Airway epithelial cell (primary cell): Measurements from ENCODE around the gene CELF1. TPM values are rescaled to one million over a fixed set of nuclear protein-coding genes. Genes with fewer than 3 reads are reported as not detected.

Experiments used
- total RNA-seq: library from RNA; depleted of rRNA; stranded (reverse); fragments of >200 nt; gene quantifications from 2 replicates; pipeline ENCODE4 v1.2.3, GENCODE V29; 2015

CELF1 gene
- 41.8 and 52.2 TPM in 2 replicates for total RNA-seq

DNA sequence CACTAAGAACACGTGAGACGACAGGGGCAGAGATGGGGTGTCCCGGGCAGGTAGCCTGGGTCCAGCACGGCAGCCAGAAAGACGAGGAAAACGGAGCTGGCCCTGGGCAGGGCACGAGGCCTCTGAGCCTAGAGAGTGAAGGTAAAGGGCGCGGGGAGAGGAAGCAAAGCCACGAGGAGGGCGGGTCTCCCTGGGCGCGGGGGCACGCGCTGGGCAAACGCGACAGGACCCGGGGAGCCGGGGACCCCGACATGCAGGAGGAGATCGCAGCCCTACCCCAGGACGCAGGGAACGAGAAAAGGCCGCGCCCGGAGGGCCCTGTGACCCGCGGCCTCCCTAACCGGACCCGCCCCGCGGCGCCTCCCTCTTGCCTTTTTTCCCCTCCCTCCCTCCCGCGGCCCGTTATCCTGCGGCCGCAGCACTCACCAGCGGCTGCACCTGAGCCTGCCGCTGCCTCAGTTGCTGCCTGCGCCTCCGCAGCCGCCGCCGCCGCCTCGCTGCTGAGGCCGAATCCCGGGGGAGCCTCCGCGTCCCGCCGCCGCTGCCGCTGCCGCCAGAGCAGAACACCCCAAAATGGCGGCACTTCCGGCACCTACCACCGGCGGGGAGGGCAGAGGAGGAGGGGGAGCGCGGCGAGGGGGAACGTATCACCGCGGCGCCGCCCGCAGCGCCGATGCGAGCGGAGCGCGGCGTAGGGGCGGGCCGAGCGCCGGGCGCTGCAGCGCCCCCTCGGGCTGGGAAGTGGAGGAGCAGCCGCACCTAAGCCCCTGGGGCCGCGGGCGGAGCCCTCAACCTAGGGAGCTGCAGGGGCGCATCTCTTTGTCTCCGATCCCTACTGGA lies at the start of gene CELF1:
CELF1 (minus strand) TSS at position 567 of the 840 bp plus-strand sequence. CDS start 53,609 bp downstream, outside the sequence.

DNA sequence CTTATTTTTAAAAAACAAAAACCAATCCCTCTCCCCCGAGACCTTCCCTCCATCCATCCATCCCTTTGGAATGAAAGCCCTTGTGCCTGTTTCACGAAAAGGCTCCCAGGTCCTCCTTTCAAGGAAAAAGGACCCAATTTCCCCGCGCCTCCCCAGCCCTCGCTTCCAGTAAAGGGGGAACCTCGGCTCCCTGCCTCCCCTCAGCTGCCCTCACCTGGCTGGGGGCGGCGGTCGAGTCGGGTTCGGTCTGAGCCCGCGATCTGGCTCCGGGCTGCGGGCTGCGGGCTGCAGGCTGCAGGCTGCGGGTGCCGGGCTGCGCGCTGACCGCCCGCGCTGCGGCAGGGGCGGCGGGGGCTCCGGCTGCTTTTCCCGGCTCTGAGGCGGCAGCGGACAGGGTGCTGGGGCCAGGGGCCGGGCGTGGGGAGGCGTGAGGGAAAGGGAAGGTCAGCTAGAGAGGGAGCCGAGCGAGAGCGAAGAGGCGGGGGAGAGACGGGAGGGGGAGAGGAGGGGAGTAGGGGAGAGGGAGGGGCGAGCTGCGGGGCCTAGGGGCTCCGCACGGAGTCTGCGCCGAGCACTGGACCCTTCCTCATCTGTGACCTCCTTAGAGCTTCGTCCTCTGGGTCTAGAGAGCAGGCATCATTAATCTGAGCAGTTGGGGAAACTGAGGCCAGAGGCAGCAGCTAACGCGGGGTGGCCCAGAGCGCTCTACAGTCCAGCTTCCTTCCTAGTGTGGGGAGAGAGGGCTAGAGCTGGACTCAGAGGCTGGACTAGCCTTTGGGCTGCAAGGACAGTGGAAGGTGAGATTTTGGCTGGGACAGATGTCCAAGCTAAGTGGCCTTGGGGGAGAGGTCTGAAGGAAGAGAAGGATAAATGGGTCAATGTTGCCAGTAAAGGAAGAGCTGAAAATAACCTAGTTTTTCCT lies 41.3 kb upstream of the CELF1 start, which contains the start of gene C1QTNF4:
C1QTNF4 (minus strand) TSS at position 478 of the 922 bp plus-strand sequence. CDS start 3,601 bp downstream, outside the sequence.

DNA sequence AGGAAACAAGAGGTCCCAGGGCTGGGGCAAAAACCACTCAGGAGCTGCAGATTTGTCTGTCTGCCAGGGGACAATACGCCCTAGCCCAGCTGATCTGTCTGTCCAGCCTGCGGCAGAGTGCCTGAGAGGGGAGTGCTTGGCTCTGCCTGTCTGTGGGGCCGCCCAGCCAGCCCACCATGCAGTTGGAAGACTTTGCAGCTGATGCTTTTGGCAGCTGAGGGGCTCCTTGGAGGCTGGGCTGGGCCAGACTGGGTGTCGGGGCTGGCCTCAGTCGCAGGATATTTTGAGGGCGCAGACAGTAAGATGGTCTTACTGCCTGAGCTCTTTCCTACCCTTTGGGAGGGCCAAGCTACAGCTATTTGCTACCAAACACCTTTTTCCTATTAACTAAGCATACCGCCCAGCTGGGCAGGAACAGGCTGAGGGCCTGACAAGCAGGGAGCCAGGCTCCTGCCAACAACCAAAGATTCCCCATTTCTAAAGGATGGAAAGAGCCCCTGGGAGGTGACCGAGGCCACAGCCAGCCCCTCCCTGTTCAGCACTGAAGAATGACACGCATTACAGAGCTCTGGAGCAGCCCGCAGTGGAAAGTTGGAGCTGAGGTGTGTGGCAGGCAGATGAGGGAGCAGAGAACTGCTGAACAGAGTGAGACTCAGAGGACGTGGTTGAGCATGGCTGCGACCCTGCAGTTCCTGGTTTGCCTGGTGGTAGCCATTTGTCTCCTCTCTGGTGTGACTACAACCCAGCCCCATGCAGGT lies 33.3 kb upstream of the CELF1 start, which contains the start of gene FAM180B:
FAM180B (plus strand) TSS at position 581 of the 758 bp plus-strand sequence; CDS start at position 672, 91 bp downstream.

DNA sequence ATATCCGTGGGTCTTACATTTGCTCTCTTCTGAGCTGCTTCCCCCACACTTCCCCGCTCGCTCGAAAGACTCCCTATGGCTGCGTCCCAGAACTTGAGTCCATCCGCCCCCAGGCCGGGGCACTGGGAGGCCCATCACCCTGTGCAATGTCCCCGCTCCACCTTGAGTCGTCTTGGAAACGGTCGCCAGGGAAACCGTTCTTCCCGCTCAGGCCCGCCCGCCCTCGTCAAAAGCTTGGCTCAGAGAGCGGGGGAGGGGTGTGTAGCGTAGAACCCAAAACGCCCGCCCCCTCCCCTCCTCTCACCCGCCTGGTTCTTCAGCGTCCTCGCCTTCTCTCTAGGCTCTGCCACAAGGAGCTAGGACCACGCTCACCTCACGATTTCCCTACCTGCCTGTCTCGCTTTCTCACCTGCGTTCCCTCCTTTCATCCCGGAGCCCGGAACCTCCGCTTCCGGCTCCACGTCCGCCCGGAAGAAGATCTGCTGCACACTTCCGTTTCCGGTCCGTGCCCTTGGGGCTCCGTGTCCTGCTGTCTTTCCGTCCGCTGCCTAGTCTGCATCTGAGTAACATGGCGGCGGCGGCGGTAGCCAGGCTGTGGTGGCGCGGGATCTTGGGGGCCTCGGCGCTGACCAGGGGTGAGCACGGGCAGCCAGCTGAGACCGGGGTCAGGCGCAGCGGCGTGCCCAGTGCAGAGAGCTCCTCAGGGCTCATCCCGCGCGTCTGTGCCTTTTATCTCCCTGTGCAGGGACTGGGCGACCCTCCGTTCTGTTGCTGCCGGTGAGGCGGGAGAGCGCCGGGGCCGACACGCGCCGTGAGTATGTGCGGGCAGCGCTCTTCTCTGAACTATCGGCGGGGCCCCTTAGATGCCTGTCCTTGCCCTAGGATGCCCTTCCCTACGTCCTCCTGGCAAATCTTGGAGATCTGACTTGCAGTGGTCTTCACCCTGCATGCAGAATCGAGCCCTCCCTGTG lies 25.9 kb upstream of the CELF1 start, which contains the start of the genes KBTBD4 and NDUFS3:
KBTBD4 (minus strand) TSS at position 447 of the 971 bp plus-strand sequence; CDS start at position 428, 19 bp downstream.
NDUFS3 (plus strand) TSS at position 551 of the 971 bp plus-strand sequence; CDS start at position 569, 18 bp downstream.

DNA sequence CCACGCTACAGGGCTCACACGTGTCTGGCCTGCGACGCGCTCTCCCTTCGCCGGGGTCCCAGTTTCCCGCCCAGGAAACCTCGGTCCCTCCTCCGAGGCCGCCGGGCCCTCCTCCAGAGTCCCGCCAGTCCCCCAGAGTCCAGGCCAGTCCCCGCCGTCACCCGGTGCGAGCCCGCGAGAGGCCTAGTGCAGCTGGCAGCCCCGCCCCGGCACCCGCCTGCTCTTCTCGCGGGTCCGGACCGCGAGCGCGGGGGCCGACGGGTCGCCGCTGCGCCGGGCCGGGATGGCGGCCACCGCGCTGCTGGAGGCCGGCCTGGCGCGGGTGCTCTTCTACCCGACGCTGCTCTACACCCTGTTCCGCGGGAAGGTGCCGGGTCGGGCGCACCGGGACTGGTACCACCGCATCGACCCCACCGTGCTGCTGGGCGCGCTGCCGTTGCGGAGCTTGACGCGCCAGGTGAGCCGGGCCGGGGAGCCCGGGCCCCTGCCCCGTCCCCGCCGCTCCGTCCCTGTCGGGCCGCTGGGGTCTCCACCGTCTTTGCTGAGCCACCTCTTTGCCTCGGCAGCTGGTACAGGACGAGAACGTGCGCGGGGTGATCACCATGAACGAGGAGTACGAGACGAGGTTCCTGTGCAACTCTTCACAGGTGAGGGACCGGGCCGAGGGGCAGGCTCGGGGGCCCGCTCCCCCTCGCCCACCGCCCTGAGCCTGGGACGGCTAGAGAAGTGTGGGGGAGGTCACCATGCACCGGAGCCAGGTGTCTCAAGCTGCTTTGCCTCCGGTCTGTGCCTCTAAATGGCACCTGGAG lies 12.6 kb upstream of the CELF1 start, which contains the start of gene PTPMT1:
PTPMT1 (plus strand) TSS at position 260 of the 809 bp plus-strand sequence; CDS start at position 284, 24 bp downstream.

DNA sequence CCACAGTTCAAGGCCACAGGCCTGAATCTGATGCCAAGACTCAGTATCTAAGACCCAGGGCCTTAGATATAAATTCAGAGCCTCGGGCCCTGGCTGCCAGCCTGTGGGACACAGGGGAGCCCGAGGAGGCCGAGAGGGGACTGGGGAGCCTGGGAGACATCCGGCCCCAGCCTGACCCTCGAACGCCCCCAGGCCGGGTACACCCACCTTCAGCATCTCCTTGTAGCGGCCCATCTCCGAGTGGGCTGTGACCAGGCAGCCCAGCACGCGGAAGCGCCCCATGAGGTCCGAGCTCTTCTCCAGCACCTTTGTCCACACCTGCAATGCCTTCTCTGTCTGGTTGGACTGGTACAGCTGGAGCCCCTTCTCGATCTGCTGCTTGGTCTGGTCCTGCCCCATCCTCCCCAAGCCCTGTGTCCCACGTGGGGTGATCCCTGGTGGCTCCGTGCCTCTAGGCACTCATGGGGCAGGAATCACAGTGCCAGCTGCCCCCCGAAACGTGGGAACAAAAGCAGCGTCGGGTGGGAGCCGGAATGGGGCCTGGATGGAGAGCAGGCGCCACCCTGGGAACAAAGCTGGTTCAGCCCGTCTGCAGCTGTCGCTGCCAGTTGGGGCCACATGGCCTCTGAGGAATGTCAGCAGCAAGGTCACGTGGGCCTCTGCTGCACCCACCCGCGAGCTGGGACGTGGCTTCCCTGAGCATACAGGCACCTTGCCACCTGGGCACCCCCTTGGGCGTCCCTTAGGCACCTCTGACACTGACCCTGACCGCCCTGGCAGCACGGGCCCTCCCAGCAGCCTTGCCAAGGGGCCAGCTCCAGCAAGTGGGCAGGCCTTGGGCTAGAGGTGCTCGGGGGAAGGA lies 104.1 kb downstream of the CELF1 start, which contains the start of gene RAPSN:
RAPSN (minus strand) TSS at position 571 of the 862 bp plus-strand sequence; CDS start at position 399, 172 bp downstream.

DNA sequence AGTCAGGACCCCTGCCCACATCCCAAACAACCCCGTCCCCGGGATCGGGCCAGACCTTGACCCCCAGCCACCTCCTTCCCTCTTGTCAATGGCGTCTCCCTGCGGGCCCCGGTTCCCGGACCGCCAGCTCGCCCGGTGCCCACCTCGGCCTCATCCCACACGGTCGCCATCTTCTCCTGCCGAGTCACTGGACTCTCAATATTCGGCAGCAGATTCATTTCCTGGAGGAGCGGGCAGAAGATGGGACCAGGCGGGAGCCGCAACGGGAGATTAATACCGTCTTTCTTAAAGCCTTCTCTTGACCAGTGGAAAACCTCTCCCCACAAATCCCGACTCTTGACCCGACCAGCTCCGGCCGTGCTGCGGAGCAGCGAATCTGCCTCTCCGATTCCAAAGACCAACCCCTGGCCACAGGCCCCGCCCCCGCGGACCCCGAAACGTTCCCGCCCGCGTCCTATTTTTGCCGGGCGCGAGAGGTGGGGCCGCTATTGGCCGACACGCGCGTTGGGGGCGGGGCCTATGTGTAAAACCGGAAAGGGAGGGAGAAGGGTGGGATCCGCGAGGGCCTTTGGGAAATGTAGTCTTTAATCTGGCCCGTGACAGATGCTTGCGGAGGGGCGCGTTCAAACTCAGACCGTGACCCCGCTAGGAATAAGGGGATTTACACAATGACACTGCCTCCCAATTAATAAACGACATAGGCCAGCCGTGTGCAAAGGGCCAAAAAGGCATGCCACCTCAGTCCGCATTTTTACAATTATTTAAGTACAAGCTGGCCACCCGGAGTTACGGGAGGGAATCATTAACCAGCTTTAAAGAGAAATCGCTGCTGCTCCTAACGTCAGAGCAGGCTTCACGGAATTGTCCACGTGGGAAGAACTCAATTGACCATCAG lies 126.6 kb downstream of the CELF1 start, which contains the start of gene PSMC3:
PSMC3 (minus strand) TSS at position 378 of the 895 bp plus-strand sequence; CDS start at position 218, 160 bp downstream.

Other genes starting within 250 kb of the CELF1 start
- gene MYBPC3, start 200.4 kb downstream of the CELF1 start, total RNA-seq = not detected in 2 replicates
- not detected in 2 replicates for gene SPI1, start 174.6 kb downstream of the CELF1 start, total RNA-seq
- 48.3 and 50.5 TPM in 2 replicates for gene SLC39A13, start 144.5 kb downstream of the CELF1 start, total RNA-seq
- gene PSMC3, start 126.7 kb downstream of the CELF1 start, total RNA-seq = 136 and 162 TPM in 2 replicates
- not detected in 2 replicates for gene RAPSN, start 104.0 kb downstream of the CELF1 start, total RNA-seq
- 126 and 182 TPM in 2 replicates for gene PTPMT1, start 12.5 kb upstream of the CELF1 start, total RNA-seq
- gene KBTBD4, start 25.8 kb upstream of the CELF1 start, total RNA-seq = 12.2 and 19.5 TPM in 2 replicates
- gene NDUFS3, start 25.9 kb upstream of the CELF1 start, total RNA-seq = 92.2 and 107 TPM in 2 replicates
- not detected in 2 replicates for gene FAM180B, start 33.5 kb upstream of the CELF1 start, total RNA-seq
- gene C1QTNF4, start 41.3 kb upstream of the CELF1 start, total RNA-seq = 0.09 and 0.92 TPM in 2 replicates
- 103 and 173 TPM in 2 replicates for gene MTCH2, start 89.4 kb upstream of the CELF1 start, total RNA-seq
- 0.19 and 1.4 TPM in 2 replicates for gene AGBL2, start 162.2 kb upstream of the CELF1 start, total RNA-seq
- 39.3 and 48.8 TPM in 2 replicates for gene FNBP4, start 214.2 kb upstream of the CELF1 start, total RNA-seq